ENCODE results near the gene ASCC3. TPM values are rescaled to one million over a fixed set of nuclear protein-coding genes. Genes with fewer than 3 reads are reported as not detected.

ASCC3 gene
- total RNA-seq, 4 donors from 2014 or later, result 25.9 to 40.9 (median 31.3) TPM

- Histone ChIP-seq H3K4me3 (peak overlapping the region; percentile 46), H3K4me1 (peaks cover 21% of the 10 kb centered on the region), H3K36me3 (no peaks in the 10 kb centered on the region), H3K27ac (no peak overlapping the region), H3K9me3 (no peaks in the 10 kb centered on the region), H3K27me3 (peaks cover 100% of the 10 kb centered on the region)
- WGBS, result 9% methylated on average over 25 of the region's 46 CpGs
- no peak for TF ChIP-seq EP300 (IDR thresholded peaks at IDR 0.05)
- TF ChIP-seq POLR2A (IDR thresholded peaks at IDR 0.05), result no peak
- TF ChIP-seq CTCF (IDR thresholded peaks at IDR 0.05), result no peak
- TF ChIP-seq POLR2AphosphoS5 (IDR thresholded peaks at IDR 0.05), result no peak
- DNase-seq (ENCODE audit: low spot score in 2 of 2), result no peak
Measured at GRCh38 chr6:100464162-100464851, 416.8 kb downstream of the ASCC3 start.

DNA sequence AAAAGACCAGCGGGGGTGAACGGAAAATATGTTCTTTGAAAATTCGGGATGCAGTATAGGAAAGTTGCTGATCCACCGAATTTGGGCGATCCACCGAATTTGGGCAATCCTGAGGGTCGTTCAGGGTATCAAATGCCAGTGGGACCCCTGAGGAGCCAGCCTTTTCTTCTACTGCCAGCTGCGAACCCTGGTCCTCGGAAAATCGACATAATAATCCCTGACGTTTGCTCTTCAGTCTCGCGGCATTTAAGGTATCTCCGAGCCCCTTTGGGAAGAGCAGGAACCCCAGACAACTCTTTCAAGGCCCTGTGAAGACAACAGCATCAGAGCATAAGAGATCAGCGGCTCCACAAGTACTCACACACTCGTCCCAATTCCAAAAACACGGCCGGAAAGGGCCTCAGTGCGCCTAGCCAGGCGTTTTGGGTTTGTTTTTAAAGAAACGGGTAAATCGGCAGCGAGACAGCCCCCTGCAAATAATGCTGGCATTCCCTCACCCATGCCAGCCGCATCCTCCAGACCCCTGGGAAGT lies 417.4 kb downstream of the ASCC3 start:
- Histone ChIP-seq H3K4me1 (peaks cover 21% of the 10 kb centered on the region), H3K9me3 (no peaks in the 10 kb centered on the region), H3K27me3 (peaks cover 100% of the 10 kb centered on the region), H3K27ac (no peak overlapping the region), H3K4me3 (peak overlapping the region; percentile 46), H3K36me3 (no peaks in the 10 kb centered on the region)
- 15% methylated on average over 24 of the region's 24 CpGs for WGBS
- no peak for DNase-seq (ENCODE audit: low spot score in 2 of 2)
- TF ChIP-seq CTCF (IDR thresholded peaks at IDR 0.05) (no peak), EP300 (IDR thresholded peaks at IDR 0.05) (no peak), POLR2AphosphoS5 (IDR thresholded peaks at IDR 0.05) (no peak), POLR2A (IDR thresholded peaks at IDR 0.05) (no peak)

DNA sequence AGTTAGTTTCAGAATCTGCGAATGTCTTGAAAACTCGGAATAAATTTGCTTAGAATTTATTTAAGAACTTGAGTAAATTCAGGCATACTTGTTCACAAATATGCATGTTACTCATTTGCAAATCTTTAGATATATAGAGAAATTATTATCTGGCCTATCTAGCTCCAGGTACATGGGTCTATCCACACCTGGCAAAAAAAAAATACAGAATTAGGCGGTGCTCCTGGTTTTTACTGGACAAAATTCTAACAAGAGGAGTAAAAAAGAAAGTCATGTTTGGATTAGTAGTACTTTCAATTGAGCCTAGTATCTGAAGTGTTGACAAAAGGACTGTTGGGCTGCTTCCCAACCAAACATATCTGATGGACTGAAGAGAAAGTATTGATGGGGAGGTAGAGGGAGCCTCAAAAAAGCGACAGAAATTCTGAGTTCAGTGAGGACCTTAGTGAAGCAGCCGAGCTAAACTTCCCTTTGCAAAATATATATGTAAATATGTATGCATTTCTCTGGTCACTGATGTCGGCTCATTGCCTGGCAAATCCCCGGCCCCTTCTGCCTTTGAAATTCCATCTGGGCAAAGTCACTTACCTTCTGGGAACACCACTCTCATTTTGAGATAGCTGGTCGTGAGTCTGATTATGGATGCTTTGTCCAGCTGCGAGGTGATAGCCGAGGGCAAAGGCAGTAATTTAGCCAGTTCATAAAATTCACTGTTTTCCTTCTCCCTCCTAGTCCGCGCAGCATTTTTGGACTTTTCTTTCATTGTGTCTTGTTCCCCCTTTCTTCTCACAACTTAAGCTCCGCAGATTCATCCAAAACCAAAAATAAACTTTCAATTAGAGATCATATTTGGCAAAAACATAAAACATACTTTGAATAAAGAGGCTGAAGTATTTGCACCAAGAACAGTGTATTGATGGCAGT lies 418.2 kb downstream of the ASCC3 start:
- Histone ChIP-seq H3K27ac (no peak overlapping the region), H3K9me3 (no peaks in the 10 kb centered on the region), H3K4me3 (no peak overlapping the region), H3K4me1 (peaks cover 24% of the 10 kb centered on the region), H3K36me3 (no peaks in the 10 kb centered on the region), H3K27me3 (peaks cover 100% of the 10 kb centered on the region)
- no peak for TF ChIP-seq CTCF (IDR thresholded peaks at IDR 0.05)
- TF ChIP-seq EP300 (IDR thresholded peaks at IDR 0.05), result no peak
- TF ChIP-seq POLR2A (IDR thresholded peaks at IDR 0.05), result no peak
- no peak for TF ChIP-seq POLR2AphosphoS5 (IDR thresholded peaks at IDR 0.05)
- DNase-seq (ENCODE audit: low spot score in 2 of 2), result no peak
- WGBS, result 33% methylated on average over 13 of the region's 13 CpGs

DNA sequence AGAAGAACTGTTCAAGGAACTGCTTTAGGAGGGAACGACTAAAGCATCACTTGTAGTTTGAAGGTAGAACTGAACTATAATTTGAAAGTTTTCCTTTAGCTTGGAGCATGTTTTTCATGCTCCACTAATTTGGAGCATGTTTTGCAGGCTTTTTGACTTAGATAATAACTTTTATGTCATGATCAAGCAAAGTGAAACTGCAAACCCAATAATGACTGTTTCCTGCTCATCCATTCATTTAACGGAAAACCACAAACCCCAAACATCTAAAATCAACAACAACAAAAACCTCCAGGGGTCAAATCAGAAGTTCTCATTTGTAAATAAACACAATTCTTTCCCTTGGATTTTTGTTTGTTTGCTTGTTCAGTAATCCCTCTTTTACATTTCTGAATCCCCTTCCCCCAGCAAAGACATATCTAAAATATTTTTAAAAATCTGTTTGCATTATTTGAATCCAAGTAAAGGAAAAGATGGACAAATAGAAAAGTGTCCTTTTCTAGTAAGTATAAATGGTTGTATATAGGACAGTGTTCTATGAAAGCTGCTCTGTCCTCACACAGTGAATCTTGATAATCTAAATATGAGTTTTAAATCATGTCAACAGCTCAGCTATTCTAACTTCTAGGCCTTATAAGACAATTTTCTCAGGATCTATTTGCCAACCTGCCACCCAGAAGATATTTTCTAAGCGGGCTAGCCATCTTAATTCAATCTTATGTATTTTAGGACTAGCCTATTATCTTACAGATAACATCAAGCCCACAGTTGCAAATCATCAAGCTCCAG lies 419.0 kb downstream of the ASCC3 start:
- Histone ChIP-seq H3K9me3 (no peaks in the 10 kb centered on the region), H3K36me3 (no peaks in the 10 kb centered on the region), H3K4me3 (peak overlapping the region; percentile 28), H3K27ac (no peak overlapping the region), H3K27me3 (peaks cover 100% of the 10 kb centered on the region), H3K4me1 (peaks cover 25% of the 10 kb centered on the region)
- 19% methylated on average over 3 of the region's 3 CpGs for WGBS
- no peak for DNase-seq (ENCODE audit: low spot score in 2 of 2)
- no peak for TF ChIP-seq POLR2AphosphoS5 (IDR thresholded peaks at IDR 0.05)
- TF ChIP-seq EP300 (IDR thresholded peaks at IDR 0.05), result no peak
- TF ChIP-seq CTCF (IDR thresholded peaks at IDR 0.05), result no peak
- no peak for TF ChIP-seq POLR2A (IDR thresholded peaks at IDR 0.05)
